Measurements from ENCODE around the gene GRK1.

The GRK1 gene

GRCh38 chr13:113649212-113649611 is 17.8 kb upstream of the GRK1 start:
- in situ Hi-C loops (cut with MboI; ENCODE audit: low pct_unique_long_range_greater_than_20kb, low sequenced_read_pairs, unreplicated experiment) = no loop called here
- TF ChIP-seq, protein P1, sequence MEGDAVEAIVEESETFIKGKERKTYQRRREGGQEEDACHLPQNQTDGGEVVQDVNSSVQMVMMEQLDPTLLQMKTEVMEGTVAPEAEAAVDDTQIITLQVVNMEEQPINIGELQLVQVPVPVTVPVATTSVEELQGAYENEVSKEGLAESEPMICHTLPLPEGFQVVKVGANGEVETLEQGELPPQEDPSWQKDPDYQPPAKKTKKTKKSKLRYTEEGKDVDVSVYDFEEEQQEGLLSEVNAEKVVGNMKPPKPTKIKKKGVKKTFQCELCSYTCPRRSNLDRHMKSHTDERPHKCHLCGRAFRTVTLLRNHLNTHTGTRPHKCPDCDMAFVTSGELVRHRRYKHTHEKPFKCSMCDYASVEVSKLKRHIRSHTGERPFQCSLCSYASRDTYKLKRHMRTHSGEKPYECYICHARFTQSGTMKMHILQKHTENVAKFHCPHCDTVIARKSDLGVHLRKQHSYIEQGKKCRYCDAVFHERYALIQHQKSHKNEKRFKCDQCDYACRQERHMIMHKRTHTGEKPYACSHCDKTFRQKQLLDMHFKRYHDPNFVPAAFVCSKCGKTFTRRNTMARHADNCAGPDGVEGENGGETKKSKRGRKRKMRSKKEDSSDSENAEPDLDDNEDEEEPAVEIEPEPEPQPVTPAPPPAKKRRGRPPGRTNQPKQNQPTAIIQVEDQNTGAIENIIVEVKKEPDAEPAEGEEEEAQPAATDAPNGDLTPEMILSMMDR (IDR thresholded peaks at IDR 0.05; ENCODE audit: extremely low read depth, insufficient read depth, missing control alignments) = no peak

DNA sequence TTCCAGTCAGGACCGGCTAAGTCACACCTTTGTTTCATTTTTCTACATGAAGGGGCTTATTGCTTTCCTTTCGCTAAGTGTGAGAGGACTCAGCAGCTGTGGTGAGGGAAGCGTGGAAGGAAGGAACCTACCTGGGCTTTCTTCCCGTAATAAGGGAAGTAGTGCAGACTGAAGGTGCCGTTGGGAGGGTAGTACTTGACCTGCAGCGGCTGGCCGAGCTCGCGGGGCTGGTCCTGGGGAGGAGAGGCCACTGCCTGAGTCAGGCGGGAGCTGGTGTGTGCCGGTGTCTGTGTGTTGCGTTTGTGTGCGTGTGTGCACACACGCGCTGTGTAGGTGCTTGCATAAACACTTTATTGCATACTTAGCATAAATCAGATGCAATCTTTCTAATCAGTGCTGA is 16.7 kb upstream of the GRK1 start:
- TF ChIP-seq, protein P1 (IDR thresholded peaks at IDR 0.05; ENCODE audit: extremely low read depth, insufficient read depth, missing control alignments) = no peak
- in situ Hi-C loops (cut with MboI; ENCODE audit: low pct_unique_long_range_greater_than_20kb, low sequenced_read_pairs, unreplicated experiment) = no loop called here
- DNase-seq (ENCODE audit: low spot score) = no peak

More at GRCh38 chr13:113649212-113649611, 17.8 kb upstream of the GRK1 start:
- no peak for DNase-seq (ENCODE audit: low spot score)

DNA sequence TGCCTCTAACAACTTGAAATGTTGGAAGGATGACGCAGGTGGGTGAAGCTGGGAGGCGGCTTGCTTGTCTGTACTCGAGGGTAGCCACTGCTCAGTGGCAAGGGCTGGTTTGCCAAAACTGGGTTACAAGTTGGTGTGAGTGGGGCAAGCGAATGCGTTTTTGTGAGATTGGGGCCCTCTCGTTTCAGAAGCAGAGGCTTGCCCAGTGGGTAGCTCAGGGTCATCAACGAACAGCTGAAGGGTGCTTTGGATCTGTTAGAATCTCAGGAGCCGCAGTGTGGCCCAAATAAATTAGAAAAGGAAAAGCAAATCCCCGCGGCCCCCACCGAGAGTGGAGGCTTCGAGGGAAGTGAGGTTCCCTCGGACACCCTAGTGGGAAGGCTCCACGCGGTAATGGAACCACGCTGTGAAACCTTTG is 16.3 kb upstream of the GRK1 start:
- DNase-seq (ENCODE audit: low spot score) = no peak
- in situ Hi-C loops (cut with MboI; ENCODE audit: low pct_unique_long_range_greater_than_20kb, low sequenced_read_pairs, unreplicated experiment) = no loop called here
- TF ChIP-seq, protein P1 (IDR thresholded peaks at IDR 0.05; ENCODE audit: extremely low read depth, insufficient read depth, missing control alignments) = no peak

GRCh38 chr13:113651511-113652403 is 15.3 kb upstream of the GRK1 start:
- no peak for DNase-seq (ENCODE audit: low spot score)
- TF ChIP-seq, protein P1 (IDR thresholded peaks at IDR 0.05; ENCODE audit: extremely low read depth, insufficient read depth, missing control alignments) = no peak
- in situ Hi-C loops (cut with MboI; ENCODE audit: low pct_unique_long_range_greater_than_20kb, low sequenced_read_pairs, unreplicated experiment) = no loop called here

DNA sequence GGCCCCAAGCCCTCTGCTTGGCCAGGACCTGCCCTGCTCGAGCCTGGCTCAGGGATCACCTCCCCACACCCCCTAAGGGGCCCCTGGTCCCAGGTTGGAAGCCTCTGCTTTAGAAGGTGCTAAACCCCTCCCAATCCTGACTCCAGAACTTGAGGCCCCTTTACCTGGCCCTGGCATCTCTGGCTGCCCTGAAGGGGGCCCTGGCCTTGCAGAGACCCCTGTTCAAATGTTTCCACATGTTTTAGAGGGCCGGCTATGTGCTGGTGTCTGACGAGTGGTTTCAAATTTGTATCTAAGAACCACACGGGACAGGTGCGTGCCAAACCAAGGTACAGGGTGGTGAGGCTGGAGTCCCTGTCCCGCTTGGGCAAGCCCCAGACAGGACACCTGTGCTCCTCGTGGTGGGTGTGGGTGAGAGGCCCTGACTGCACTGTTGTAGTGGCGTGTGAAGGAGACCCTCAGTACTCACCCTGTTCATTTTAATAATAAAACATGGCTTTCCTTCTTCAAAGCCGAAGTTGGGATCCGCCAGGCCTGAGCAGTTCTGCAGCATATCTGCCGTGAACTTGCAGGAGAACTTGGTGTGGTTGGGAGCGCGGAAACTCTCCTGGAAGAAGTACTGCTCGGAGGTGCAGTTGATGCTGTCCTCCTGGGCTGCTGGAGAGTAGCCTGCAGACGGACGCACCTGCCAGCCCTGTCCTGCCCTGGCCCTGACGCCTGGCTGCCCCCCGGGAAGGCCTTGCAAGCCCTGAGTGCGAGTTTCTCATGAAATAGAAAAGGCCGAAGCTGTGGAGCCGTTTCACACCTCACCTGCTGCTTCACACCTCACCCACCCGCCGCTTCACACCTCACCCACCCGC is 14.4 kb upstream of the GRK1 start:
- in situ Hi-C loops (cut with MboI; ENCODE audit: low pct_unique_long_range_greater_than_20kb, low sequenced_read_pairs, unreplicated experiment) = no loop called here
- TF ChIP-seq, protein P1 (IDR thresholded peaks at IDR 0.05; ENCODE audit: extremely low read depth, insufficient read depth, missing control alignments) = no peak
- no peak for DNase-seq (ENCODE audit: low spot score)

- no peak for DNase-seq (ENCODE audit: low spot score)
- TF ChIP-seq, protein P1 (IDR thresholded peaks at IDR 0.05; ENCODE audit: extremely low read depth, insufficient read depth, missing control alignments) = no peak
- in situ Hi-C loops (cut with MboI; ENCODE audit: low pct_unique_long_range_greater_than_20kb, low sequenced_read_pairs, unreplicated experiment) = no loop called here
Observed at GRCh38 chr13:113653264-113654174, 13.5 kb upstream of the GRK1 start.
